ENCODE results near the gene ZNF319.
"Not testable (repeated sequence)": the region's sequence is repeated elsewhere in the genome, so short reads cannot be mapped to it uniquely, and the experiment has no call there.

The ZNF319 gene

GRCh38 chr16:57996406-57997175 lies 3.9 kb downstream of the ZNF319 start:
- no peak for DNase-seq

- DNase-seq = no peak
These were observed 4.6 kb downstream of the ZNF319 start for GRCh38 chr16:57995721-57996405.

- DNase-seq = peak; percentile 48 to 56
These were observed 5.7 kb downstream of the ZNF319 start for GRCh38 chr16:57994778-57995177.

DNA sequence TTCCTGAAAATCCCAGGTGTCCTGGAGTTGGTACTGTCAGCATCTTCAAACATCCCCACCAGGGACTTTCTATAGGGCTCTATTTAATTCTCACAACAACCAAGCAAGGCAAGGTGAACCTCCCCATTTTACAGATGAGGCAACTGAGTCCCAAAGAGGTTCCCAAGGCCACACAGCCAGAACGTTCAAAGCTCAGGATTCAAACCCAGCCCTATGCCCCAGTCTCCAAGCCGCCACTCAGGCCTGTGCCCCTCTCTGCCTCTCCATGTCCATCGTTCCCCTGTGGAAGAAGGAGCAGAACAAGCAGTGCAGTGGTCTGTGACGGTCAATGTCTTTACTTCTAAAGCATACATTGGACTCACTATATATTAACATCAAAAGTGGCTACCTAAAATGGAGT lies 6.1 kb downstream of the ZNF319 start:
- no peak for DNase-seq

GRCh38 chr16:57993897-57994296 lies 6.6 kb downstream of the ZNF319 start:
- no peak for DNase-seq

GRCh38 chr16:57993438-57993837 lies 7.0 kb downstream of the ZNF319 start:
- DNase-seq = no peak

- no peak for DNase-seq
These were observed 8.4 kb downstream of the ZNF319 start for GRCh38 chr16:57992084-57992483.

DNA sequence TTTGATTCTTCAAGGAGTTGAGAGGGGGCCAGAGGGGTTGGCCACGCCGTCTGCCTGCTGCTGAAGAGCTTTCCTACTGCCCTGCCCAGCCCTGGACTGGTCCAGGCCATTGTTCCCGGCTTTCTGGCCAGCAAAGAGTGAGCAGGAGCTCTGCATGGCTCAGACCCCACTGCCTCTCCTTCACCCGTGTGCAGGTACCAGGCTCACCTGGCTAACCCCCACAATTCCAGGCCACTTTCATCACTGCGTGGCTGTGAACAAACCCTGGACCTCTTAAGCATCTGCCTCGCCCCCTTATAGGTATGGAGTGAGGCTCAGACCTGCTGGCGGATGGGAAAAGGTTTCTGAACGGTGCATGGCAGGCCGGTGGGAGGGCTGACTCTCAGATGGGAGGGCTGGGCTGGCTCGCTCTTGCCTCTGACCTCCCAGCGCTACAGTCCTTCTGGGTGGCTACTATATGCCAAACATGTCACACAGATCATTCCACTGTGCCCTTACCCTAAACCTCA lies 8.9 kb downstream of the ZNF319 start:
- DNase-seq = no peak

- DNase-seq = no peak
These were observed 11.5 kb downstream of the ZNF319 start for GRCh38 chr16:57988929-57989328.

DNA sequence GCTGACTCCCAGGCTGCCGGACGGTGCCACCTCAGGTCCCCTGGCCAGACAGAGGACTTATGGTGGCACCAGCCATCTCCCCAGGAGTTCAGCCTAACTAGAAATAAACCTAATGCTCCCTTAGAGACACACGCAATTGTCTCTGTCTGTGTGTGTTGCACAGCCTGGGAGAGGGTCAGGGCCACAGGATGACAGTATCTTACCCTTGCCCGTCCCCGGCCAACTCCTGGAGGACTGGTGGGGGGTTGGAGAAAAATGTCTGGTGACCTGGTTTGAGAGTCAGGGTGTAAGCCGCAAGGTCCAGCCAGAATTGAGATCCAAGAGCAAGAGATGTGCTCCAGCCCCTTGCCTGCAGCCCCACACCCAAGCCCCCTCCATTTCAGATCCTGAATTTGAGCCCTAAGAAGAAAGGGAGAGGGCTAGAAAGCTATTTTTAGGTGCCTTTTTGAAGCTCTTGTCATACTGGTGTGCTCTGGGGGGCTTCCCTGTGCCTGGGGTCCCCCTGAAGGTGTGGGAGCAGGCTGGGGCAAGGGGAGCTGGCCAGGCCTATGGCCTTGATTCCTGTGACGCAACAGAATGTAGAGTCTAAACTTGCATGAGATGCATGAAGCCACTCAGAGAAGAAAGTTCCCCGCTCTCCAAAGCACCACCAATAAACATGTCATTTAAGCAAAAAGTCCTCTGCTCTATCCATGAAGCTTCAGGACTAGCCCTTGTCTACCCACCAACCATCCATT lies 12.9 kb downstream of the ZNF319 start:
- DNase-seq = no peak

- DNase-seq = no peak
These were observed 14.3 kb downstream of the ZNF319 start for GRCh38 chr16:57986196-57986595.

GRCh38 chr16:57985204-57986181 lies 15.0 kb downstream of the ZNF319 start:
- no peak for DNase-seq

DNA sequence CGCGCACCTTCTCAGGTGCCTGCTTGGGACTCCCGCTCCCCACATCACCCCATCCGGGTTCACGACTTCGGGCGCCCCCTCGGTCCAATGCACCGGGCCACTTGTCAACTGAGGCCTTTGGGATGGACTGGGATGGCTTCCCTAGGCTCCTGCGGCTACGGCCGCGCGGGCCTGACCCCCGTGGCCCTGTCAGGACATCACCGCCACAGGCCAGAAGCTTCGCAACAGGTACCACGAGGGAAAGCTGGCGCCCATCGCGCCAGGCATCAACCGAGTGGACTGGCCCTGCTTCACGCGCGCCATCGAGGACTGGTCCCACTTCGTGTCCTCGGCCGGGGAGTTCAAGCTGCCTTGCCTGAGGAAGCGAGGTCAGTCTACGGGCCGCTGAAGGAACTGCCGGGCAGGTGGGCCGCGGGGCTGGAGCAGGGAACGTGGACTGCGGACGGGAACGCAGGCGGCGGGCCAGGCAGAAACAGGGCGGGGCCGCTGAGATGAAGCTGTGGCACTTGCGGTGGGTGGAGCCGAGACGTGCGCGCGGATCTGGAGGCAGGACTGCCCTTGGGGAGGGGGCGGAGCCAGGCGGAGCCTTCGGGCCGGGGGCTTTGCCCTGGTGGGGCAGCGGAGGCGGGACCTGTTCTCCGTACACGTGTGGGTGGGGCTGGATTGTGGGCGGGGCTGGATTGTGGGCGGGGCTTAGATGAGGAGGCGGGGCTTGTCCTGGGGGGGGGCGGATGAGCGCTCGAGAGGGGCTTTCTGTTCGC lies 15.8 kb downstream of the ZNF319 start:
- DNase-seq = peak; percentile 92 to 94

GRCh38 chr16:57982385-57982784 lies 18.1 kb downstream of the ZNF319 start:
- DNase-seq = no peak

- no peak for DNase-seq
These were observed 18.8 kb downstream of the ZNF319 start for GRCh38 chr16:57981636-57982035.

DNA sequence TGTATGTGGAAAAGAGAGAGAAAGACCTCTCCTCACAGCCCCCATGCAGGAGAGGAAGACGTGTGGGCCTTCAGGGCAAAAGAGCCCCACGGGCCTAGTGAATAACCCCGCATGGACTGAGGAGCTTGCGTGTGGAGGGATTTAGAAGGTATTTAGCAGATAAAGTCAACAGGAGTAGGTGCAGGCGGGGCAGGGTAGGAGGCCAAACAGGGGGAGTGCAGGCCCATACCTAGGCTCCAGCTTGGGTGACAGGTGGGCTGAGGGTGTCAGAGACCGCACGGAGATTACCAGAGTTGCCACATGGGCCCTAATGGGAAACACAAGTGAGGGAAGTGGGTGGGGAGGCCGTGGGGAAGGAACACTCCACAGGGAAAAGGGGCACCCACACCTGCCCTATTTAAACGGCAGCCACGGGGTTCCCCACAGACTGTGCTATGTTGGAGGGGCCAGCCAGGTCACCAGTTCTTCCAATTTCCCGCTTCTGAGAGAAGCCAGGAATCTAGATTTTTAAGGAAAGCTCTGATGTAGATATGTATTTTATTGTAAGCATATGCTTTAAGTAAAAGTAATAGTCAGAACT lies 21.4 kb downstream of the ZNF319 start:
- no peak for DNase-seq

GRCh38 chr16:57978070-57978465 lies 22.4 kb downstream of the ZNF319 start:
- not testable (repeated sequence) for DNase-seq

DNA sequence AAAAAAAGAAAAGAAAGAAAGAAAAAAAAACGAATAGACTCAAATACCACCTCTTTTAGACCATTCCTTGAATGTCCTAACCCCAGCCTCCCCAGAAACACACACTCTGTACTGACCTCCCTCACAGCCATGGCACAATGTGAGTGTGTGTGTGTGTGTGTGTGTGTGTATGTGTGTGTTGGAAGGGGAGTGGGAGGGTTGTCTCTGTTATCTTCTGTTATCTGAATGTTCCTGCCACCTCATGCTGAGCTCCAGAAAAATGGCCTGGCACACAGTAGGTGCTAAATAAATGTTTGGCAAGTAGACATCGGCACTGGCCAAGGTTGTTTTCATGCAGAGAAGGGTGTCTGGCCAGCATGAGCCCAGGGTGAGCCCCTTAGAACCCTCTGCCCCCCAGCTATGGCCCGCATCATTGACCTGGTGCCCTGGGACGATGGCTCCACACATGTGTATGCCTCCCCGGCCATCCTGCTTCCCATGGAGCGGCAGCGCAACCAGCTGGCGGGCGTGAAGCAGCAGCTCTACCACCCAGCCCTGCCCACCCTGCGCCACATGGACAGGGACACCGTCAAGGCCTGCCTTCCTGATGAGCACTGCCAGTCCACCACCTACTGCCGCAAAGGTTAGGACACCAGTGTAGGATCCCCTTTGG lies 22.9 kb downstream of the ZNF319 start:
- no peak for DNase-seq

GRCh38 chr16:57976331-57976796 lies 24.1 kb downstream of the ZNF319 start:
- no peak for DNase-seq

GRCh38 chr16:57972306-57972705 lies 28.2 kb downstream of the ZNF319 start:
- no peak for DNase-seq
